Endothelial cell of umbilical vein (primary cell): Measurements from ENCODE around the gene FBXL17. TPM values are rescaled to one million over a fixed set of nuclear protein-coding genes. Genes with fewer than 3 reads are reported as not detected.

ENCODE experiments used
- BruUV-seq: library from RNA; stranded (reverse); fragments of 400-500 nt; replicated peaks from 2 replicates; lab custom pipeline; 2021; lab: Mats Ljungman, UMichigan
- CTCF ChIA-PET: fragments of 300-600, 350-600 bp; sonication (Branson Sonifier 250); formaldehyde crosslinking; loops from one replicate; lab custom pipeline; 2021; ENCODE audit warnings: antibody characterized with exemption, inconsistent platforms; lab: Charles Lee
- POLR2A ChIA-PET: fragments of 300-600, 350-600 bp; sonication (Branson Sonifier 250); formaldehyde crosslinking; loops from one replicate; lab custom pipeline; 2021; ENCODE audit warnings: antibody characterized with exemption, inconsistent platforms; lab: Charles Lee
- DNase-seq: peaks from one replicate; pipeline ENCODE4 v3.0.0-alpha.2; 2011; ENCODE audit warnings: low read depth, low spot score
- FAIRE-seq: peaks from 2 replicates; lab custom pipeline; 2011; peaks lifted over from hg19 to GRCh38; lab: Jason Lieb, UNC
- H2AFZ ChIP-seq: 2 replicates; pipeline ENCODE4 v1.6.0; 2012; ENCODE audit warnings: low read depth, low read length, control low read depth, inconsistent platforms
- H3K27ac ChIP-seq: 2 replicates; pipeline ENCODE4 v1.5.1; 2011; ENCODE audit warnings: low read depth, mild to moderate bottlenecking, control low read depth, low read length, moderate library complexity; ENCODE audit not compliant: insufficient read depth
- H3K27me3 ChIP-seq, 2 experiments: 2 replicates each; pipeline versions ENCODE4 v1.6.0 to v1.6.1; 2011; ENCODE audit warnings: low read length in 2 of 2, mixed read lengths in 1 of 2; ENCODE audit not compliant: control insufficient read depth in 2 of 2, insufficient read depth in 2 of 2
- H3K36me3 ChIP-seq, 2 experiments: 2 replicates in 1 of 2; 3 replicates in 1 of 2; pipeline ENCODE4 v1.5.1; 2011; ENCODE audit warnings: low read length in 2 of 2, mild to moderate bottlenecking in 1 of 2, moderate library complexity in 1 of 2; ENCODE audit not compliant: control insufficient read depth in 2 of 2, insufficient read depth in 2 of 2; ENCODE audit errors: extremely low read depth in 1 of 2
- H3K4me1 ChIP-seq: 3 replicates; pipeline ENCODE4 v1.5.1; 2011; ENCODE audit warnings: mild to moderate bottlenecking, low read length; ENCODE audit not compliant: control insufficient read depth, insufficient read depth; ENCODE audit errors: extremely low read depth
- H3K4me2 ChIP-seq: 2 replicates; pipeline ENCODE4 v1.6.1; 2011; ENCODE audit warnings: low read length, control low read depth, mixed read lengths; ENCODE audit not compliant: insufficient read depth
- H3K4me3 ChIP-seq, 3 experiments: fragments of 200-600 bp in 1 of 3; sonication (generic), shearing (Covaris generic) in 1 of 3; replicated peaks in 1 of 3; 2 replicates each; pipeline ENCODE4 v1.5.1; 2011 to 2016; ENCODE audit warnings: control low read depth in 3 of 3, low read length in 3 of 3, mild to moderate bottlenecking in 2 of 3, inconsistent platforms in 1 of 3, low read depth in 1 of 3, moderate library complexity in 1 of 3; ENCODE audit not compliant: insufficient read depth in 1 of 3
- H3K79me2 ChIP-seq: 2 replicates; pipeline ENCODE4 v1.6.0; 2012; ENCODE audit warnings: low read length, inconsistent platforms; ENCODE audit not compliant: control insufficient read depth, insufficient read depth
- H3K9ac ChIP-seq: replicated peaks from 2 replicates; pipeline ENCODE3; 2011; ENCODE audit warnings: low read length, control low read depth; ENCODE audit not compliant: insufficient read depth; ENCODE audit errors: extremely low read depth
- H3K9me1 ChIP-seq: replicated peaks from 3 replicates; pipeline ENCODE4 v1.6.0; 2011; ENCODE audit warnings: mild to moderate bottlenecking, low read length; ENCODE audit not compliant: control insufficient read depth, insufficient read depth; ENCODE audit errors: extremely low read depth
- H3K9me3 ChIP-seq: replicated peaks from 2 replicates; pipeline ENCODE4 v1.5.1; 2012; ENCODE audit warnings: low read length, inconsistent platforms; ENCODE audit not compliant: control insufficient read depth, insufficient read depth
- H4K20me1 ChIP-seq: replicated peaks from 2 replicates; pipeline ENCODE3; 2011; ENCODE audit warnings: mild to moderate bottlenecking, low read length; ENCODE audit not compliant: control insufficient read depth, insufficient read depth; ENCODE audit errors: extremely low read depth
- EZH2 ChIP-seq: IDR thresholded peaks from 2 replicates; pipeline ENCODE4 v1.6.1; 2012; ENCODE audit warnings: borderline replicate concordance, low read depth, mild to moderate bottlenecking, moderate library complexity, low read length, inconsistent platforms; ENCODE audit not compliant: severe bottlenecking
- FOS ChIP-seq: IDR thresholded peaks from 2 replicates; pipeline ENCODE4 v1.6.1; 2011; ENCODE audit warnings: mild to moderate bottlenecking, low read length, moderate library complexity, borderline replicate concordance; ENCODE audit not compliant: insufficient read depth
- GATA2 ChIP-seq: IDR thresholded peaks from 2 replicates; pipeline ENCODE4 v1.7.0; 2011; ENCODE audit warnings: low read depth, mild to moderate bottlenecking, moderate library complexity, mixed read lengths, low read length; ENCODE audit not compliant: insufficient read length, insufficient read depth
- JUN ChIP-seq: IDR thresholded peaks from 2 replicates; pipeline ENCODE4 v1.6.1; 2011; ENCODE audit warnings: borderline replicate concordance, low read depth; ENCODE audit not compliant: insufficient read length, insufficient read depth
- MYC ChIP-seq: IDR thresholded peaks from one replicate; pipeline ENCODE4 v1.6.1; 2011; ENCODE audit warnings: mild to moderate bottlenecking, low read depth, low read length
- POLR2A ChIP-seq: IDR thresholded peaks from 2 replicates; pipeline ENCODE4 v1.6.1; 2012; ENCODE audit warnings: low read depth, mild to moderate bottlenecking, control low read depth, low read length
- POLR2AphosphoS5 ChIP-seq: IDR thresholded peaks from 2 replicates; pipeline ENCODE4 v1.6.1; 2012; ENCODE audit warnings: low read depth, mild to moderate bottlenecking, control low read depth, low read length, moderate library complexity; ENCODE audit not compliant: insufficient read depth
- dilution Hi-C: fragments of 300-500 bp; cut with MboI; formaldehyde crosslinking; loops from one replicate; pipeline ENCODE4 v1.15.0; 2019; ENCODE audit warnings: low sequenced_read_pairs; ENCODE audit not compliant: extremely low pct_ligation_motif_present
- intact Hi-C: fragments of 100-400 bp; cut with micrococcal nuclease; formaldehyde crosslinking; loops from one replicate; pipeline ENCODE4 v1.10.0; 2022
- polyA plus RNA-seq, 4 experiments: library from polyadenylated mRNA; depleted of rRNA in 3 of 4; stranded (reverse) in 3 of 4; unstranded in 1 of 4; fragments of >200 nt; gene quantifications; 2 replicates each; pipeline versions ENCODE4 v1.2.1 to v1.2.3, GENCODE V29; 2011 to 2012; ENCODE audit warnings: missing spikeins in 1 of 4
- total RNA-seq: library from RNA; stranded (reverse); gene quantifications from 2 replicates; pipeline ENCODE4 v1.2.3, GENCODE V29; 2021
- TF ChIP-seq, protein P1 (sequence below), 2 donors: IDR thresholded peaks; 1 replicate in 1 of 2; 2 replicates in 1 of 2; pipeline ENCODE4 v1.5.1; 2011; ENCODE audit warnings: low read length in 2 of 2, mild to moderate bottlenecking in 2 of 2, moderate library complexity in 2 of 2, control low read depth in 1 of 2, inconsistent platforms in 1 of 2, low read depth in 1 of 2; ENCODE audit not compliant: insufficient read depth in 1 of 2; ENCODE audit errors: extremely low read depth in 1 of 2
- TF ChIP-seq, protein P2 (sequence below): IDR thresholded peaks from 2 replicates; pipeline ENCODE4 v1.6.1; 2011; ENCODE audit not compliant: insufficient read depth, insufficient read length

The FBXL17 gene
- total and polyA plus RNA-seq, 2 donors (not counting 3 experiments of a cell fraction or from before 2014, with no cell fraction given): 2.7 to 8.8 TPM

DNA sequence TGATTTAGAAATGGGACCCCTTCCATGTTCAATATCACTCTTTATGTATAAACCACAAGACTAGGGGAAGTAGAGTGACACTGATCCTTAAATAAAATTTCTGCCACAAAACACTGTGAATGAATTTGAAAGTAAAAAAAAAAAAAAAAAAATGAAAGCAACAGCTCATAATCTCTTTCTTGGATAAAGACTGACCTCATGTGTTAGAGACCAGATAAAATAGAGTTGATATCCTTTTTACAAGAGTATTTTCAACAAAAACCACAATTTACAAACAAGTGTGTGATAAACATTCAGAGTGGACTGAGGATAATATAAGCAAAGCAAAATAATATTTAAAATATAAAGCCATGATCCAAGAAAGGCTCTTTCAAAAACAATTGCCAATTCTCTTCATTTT is 180.2 kb downstream of the FBXL17 start:
- no peaks in the 10 kb centered on the region for H3K9me1 ChIP-seq
- no peak overlapping the region for H3K4me3 ChIP-seq
- no peak for DNase-seq
- H3K9me3 ChIP-seq: no peaks in the 10 kb centered on the region
- no peaks in the 10 kb centered on the region for H4K20me1 ChIP-seq
- no peak for FAIRE-seq
- no peaks in the 10 kb centered on the region for H3K27me3 ChIP-seq
- no peaks in the 10 kb centered on the region for H3K36me3 ChIP-seq
- TF ChIP-seq POLR2A: no peak
- TF ChIP-seq POLR2AphosphoS5: no peak
- no peak for TF ChIP-seq MYC
- TF ChIP-seq, protein P1, sequence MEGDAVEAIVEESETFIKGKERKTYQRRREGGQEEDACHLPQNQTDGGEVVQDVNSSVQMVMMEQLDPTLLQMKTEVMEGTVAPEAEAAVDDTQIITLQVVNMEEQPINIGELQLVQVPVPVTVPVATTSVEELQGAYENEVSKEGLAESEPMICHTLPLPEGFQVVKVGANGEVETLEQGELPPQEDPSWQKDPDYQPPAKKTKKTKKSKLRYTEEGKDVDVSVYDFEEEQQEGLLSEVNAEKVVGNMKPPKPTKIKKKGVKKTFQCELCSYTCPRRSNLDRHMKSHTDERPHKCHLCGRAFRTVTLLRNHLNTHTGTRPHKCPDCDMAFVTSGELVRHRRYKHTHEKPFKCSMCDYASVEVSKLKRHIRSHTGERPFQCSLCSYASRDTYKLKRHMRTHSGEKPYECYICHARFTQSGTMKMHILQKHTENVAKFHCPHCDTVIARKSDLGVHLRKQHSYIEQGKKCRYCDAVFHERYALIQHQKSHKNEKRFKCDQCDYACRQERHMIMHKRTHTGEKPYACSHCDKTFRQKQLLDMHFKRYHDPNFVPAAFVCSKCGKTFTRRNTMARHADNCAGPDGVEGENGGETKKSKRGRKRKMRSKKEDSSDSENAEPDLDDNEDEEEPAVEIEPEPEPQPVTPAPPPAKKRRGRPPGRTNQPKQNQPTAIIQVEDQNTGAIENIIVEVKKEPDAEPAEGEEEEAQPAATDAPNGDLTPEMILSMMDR (IDR thresholded peaks at IDR 0.05; ENCODE audit: extremely low read depth in 1 of 2, insufficient read depth in 1 of 2, low read depth in 1 of 2, low read length in 2 of 2): no peak
- TF ChIP-seq GATA2: no peak
- TF ChIP-seq, protein P2, sequence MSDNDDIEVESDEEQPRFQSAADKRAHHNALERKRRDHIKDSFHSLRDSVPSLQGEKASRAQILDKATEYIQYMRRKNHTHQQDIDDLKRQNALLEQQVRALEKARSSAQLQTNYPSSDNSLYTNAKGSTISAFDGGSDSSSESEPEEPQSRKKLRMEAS: no peak
- no peak for TF ChIP-seq JUN
- no peak for TF ChIP-seq EZH2
- TF ChIP-seq FOS: no peak
- no peak overlapping the region for H3K9ac ChIP-seq
- ChIA-PET CTCF (interaction anchor here (1.5 to 1.6 kb wide), 2 partner anchors 14 to 59 kb away, joined by 3 read pairs; no protein-coding TSS in a partner anchor), POLR2A (no interaction called here)
- intact Hi-C loops (no loop called here), dilution Hi-C loops (no loop called here)
- H3K4me1 ChIP-seq: no peaks in the 10 kb centered on the region
- no peaks in the 10 kb centered on the region for H3K79me2 ChIP-seq
- H3K27ac ChIP-seq: no peak overlapping the region
- no TSS peak for BruUV-seq
- H3K4me2 ChIP-seq: no peak overlapping the region
- no peak overlapping the region for H2AFZ ChIP-seq
